ENCODE results near the gene NOS1AP.

NOS1AP gene

GRCh38 chr1:162360237-162360873 is 290.9 kb downstream of the NOS1AP start:
- peaks cover 7 to 23% of the 10 kb centered on the region in 2 donors for H3K4me1 ChIP-seq (ENCODE audit: control insufficient read depth in 2 of 2, insufficient read depth in 2 of 2, low read length in 2 of 2)
- H3K27me3 ChIP-seq (ENCODE audit: control insufficient read depth in 2 of 2, insufficient read depth in 2 of 2, low read length in 2 of 2), result no peaks in the 10 kb centered on the region
- peak overlapping the region; percentile 62 to 68 for H3K27ac ChIP-seq (ENCODE audit: low read depth in 2 of 2, low read length in 2 of 2)
- H3K4me3 ChIP-seq (ENCODE audit: low read length in 2 of 2), result no peak overlapping the region
- H3K9me3 ChIP-seq (ENCODE audit: control insufficient read depth in 2 of 2, low read length in 2 of 2), result no peaks in the 10 kb centered on the region
- peaks cover 0 to 3% of the 10 kb centered on the region in 2 donors for H3K36me3 ChIP-seq (ENCODE audit: control insufficient read depth in 2 of 2, insufficient read depth in 2 of 2, low read length in 2 of 2)
- peak overlapping the region; percentile 10 to 39 for H3K9ac ChIP-seq (ENCODE audit: low read depth in 1 of 2, low read length in 2 of 2)

- no peak overlapping the region for H3K4me3 ChIP-seq (ENCODE audit: low read length in 2 of 2)
- peaks cover 7 to 23% of the 10 kb centered on the region in 2 donors for H3K4me1 ChIP-seq (ENCODE audit: control insufficient read depth in 2 of 2, insufficient read depth in 2 of 2, low read length in 2 of 2)
- H3K9me3 ChIP-seq (ENCODE audit: control insufficient read depth in 2 of 2, low read length in 2 of 2), result no peaks in the 10 kb centered on the region
- no peaks in the 10 kb centered on the region for H3K36me3 ChIP-seq (ENCODE audit: control insufficient read depth in 2 of 2, insufficient read depth in 2 of 2, low read length in 2 of 2)
- no peaks in the 10 kb centered on the region for H3K27me3 ChIP-seq (ENCODE audit: control insufficient read depth in 2 of 2, insufficient read depth in 2 of 2, low read length in 2 of 2)
- H3K27ac ChIP-seq (ENCODE audit: low read depth in 2 of 2, low read length in 2 of 2), result peak overlapping the region; percentile 13 to 68
- peak overlapping the region in 1 of 2 donors; percentile 39 for H3K9ac ChIP-seq (ENCODE audit: low read depth in 1 of 2, low read length in 2 of 2)
Measured at GRCh38 chr1:162360874-162361260, 291.4 kb downstream of the NOS1AP start.

DNA sequence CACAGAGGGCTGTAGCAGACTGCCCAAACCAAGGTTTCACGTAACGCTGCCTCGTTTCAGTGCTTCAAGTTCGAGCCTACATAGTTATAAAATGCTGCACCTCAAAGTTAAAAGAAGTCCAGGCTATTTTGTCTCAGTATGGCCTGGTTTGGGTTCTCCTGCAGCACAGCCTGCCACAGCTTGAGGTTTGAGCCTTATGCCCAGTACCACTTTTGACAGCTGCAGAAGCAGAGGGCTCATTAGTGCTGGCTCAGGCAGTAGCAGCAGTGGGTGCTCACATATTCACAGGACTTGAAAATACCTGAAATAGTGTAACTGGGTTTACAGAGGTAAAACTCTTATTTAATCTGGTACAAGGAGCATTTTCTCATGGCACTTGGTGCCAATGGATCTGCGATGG is 291.9 kb downstream of the NOS1AP start:
- Histone ChIP-seq H3K4me1 (ENCODE audit: control insufficient read depth in 2 of 2, insufficient read depth in 2 of 2, low read length in 2 of 2) (peaks cover 7 to 23% of the 10 kb centered on the region in 2 donors), H3K4me3 (ENCODE audit: low read length in 2 of 2) (no peak overlapping the region), H3K36me3 (ENCODE audit: control insufficient read depth in 2 of 2, insufficient read depth in 2 of 2, low read length in 2 of 2) (no peaks in the 10 kb centered on the region), H3K27me3 (ENCODE audit: control insufficient read depth in 2 of 2, insufficient read depth in 2 of 2, low read length in 2 of 2) (no peaks in the 10 kb centered on the region), H3K9ac (ENCODE audit: low read depth in 1 of 2, low read length in 2 of 2) (no peak overlapping the region), H3K9me3 (ENCODE audit: control insufficient read depth in 2 of 2, low read length in 2 of 2) (no peaks in the 10 kb centered on the region), H3K27ac (ENCODE audit: low read depth in 2 of 2, low read length in 2 of 2) (peak overlapping the region in 1 of 2 donors; percentile 43)

DNA sequence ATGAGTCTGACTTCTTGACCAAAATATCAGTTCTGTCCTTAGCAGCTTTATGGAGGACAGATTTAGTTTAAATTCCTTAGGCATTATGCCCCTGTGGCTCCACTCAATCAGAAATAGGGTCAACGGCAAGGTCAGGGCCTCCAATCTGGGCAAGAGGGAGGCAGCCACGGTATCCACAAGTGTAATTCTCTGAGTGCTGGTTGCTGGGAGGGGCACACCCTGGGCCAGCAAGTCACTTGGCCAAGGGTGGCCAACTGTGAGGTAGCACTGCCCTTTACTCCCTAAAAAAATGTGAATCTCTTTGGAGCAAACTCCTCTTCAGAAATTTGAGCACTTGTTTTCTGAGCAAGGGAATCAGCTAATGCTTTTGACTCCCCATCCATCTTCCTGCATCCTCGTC is 294.3 kb downstream of the NOS1AP start:
- no peak overlapping the region for H3K4me3 ChIP-seq (ENCODE audit: low read length in 2 of 2)
- no peaks in the 10 kb centered on the region for H3K36me3 ChIP-seq (ENCODE audit: control insufficient read depth in 2 of 2, insufficient read depth in 2 of 2, low read length in 2 of 2)
- no peaks in the 10 kb centered on the region for H3K27me3 ChIP-seq (ENCODE audit: control insufficient read depth in 2 of 2, insufficient read depth in 2 of 2, low read length in 2 of 2)
- H3K27ac ChIP-seq (ENCODE audit: low read depth in 2 of 2, low read length in 2 of 2), result no peak overlapping the region
- H3K9me3 ChIP-seq (ENCODE audit: control insufficient read depth in 2 of 2, low read length in 2 of 2), result no peaks in the 10 kb centered on the region
- H3K9ac ChIP-seq (ENCODE audit: low read depth in 1 of 2, low read length in 2 of 2), result no peak overlapping the region
- H3K4me1 ChIP-seq (ENCODE audit: control insufficient read depth in 2 of 2, insufficient read depth in 2 of 2, low read length in 2 of 2), result peaks cover 22 to 29% of the 10 kb centered on the region in 2 donors

DNA sequence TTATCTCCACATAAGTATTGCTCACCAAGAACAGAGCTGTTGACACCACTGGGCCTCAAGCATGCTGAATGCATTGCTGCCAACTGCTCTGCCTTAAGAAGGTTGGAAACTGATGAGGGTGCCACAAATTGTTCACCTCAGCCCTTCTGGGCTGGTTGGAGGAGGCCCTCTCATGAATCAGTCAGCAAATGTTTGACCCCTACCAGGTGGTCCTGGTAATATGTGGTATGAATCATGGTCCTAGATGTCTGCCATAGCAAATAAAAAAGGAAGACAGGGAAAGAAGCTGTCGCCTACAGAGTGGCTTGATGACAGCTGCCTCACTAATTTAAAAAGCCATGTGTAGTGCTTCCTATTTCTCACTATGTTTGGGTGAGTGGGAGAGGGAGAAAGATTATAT is 295.0 kb downstream of the NOS1AP start:
- H3K27ac ChIP-seq (ENCODE audit: low read depth in 2 of 2, low read length in 2 of 2), result no peak overlapping the region
- H3K4me1 ChIP-seq (ENCODE audit: control insufficient read depth in 2 of 2, insufficient read depth in 2 of 2, low read length in 2 of 2), result peaks cover 29 to 32% of the 10 kb centered on the region in 2 donors
- no peaks in the 10 kb centered on the region for H3K36me3 ChIP-seq (ENCODE audit: control insufficient read depth in 2 of 2, insufficient read depth in 2 of 2, low read length in 2 of 2)
- no peaks in the 10 kb centered on the region for H3K9me3 ChIP-seq (ENCODE audit: control insufficient read depth in 2 of 2, low read length in 2 of 2)
- H3K27me3 ChIP-seq (ENCODE audit: control insufficient read depth in 2 of 2, insufficient read depth in 2 of 2, low read length in 2 of 2), result no peaks in the 10 kb centered on the region
- no peak overlapping the region for H3K9ac ChIP-seq (ENCODE audit: low read depth in 1 of 2, low read length in 2 of 2)
- H3K4me3 ChIP-seq (ENCODE audit: low read length in 2 of 2), result no peak overlapping the region

DNA sequence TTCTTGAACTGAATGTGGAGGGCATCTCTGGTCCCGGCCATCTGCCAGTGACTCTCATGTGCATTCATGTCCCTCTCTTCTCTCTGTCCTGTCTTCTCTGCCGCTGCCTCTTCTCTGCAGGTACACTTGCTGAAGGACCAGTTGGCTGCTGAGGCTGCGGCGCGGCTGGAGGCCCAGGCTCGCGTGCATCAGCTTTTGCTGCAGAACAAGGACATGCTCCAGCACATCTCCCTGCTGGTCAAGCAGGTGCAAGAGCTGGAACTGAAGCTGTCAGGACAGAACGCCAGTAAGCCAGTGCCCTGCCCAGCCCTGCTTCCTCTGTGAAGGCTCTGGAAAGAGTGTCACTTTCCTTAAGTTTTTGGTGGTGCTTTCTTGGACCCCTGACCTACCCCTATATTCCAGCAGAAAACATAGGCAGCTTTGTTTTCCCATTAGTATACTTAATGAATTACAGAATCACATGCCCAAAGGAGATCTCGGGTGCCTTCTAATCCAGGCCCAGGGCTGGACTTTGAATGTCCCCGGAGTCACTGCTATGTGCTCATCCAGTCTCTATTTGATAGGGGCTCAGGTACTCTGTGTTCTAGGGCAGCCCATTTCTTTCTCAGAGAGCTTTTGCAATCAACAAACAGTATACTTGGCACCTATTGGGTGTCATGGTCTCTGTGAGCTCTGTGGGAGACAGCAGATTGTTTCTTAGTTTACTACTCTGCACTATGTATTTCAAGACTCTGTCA is 296.0 kb downstream of the NOS1AP start:
- H3K4me1 ChIP-seq (ENCODE audit: control insufficient read depth in 2 of 2, insufficient read depth in 2 of 2, low read length in 2 of 2), result peaks cover 30 to 35% of the 10 kb centered on the region in 2 donors
- H3K9ac ChIP-seq (ENCODE audit: low read depth in 1 of 2, low read length in 2 of 2), result no peak overlapping the region
- no peaks in the 10 kb centered on the region for H3K9me3 ChIP-seq (ENCODE audit: control insufficient read depth in 2 of 2, low read length in 2 of 2)
- no peak overlapping the region for H3K4me3 ChIP-seq (ENCODE audit: low read length in 2 of 2)
- H3K27ac ChIP-seq (ENCODE audit: low read depth in 2 of 2, low read length in 2 of 2), result no peak overlapping the region
- H3K27me3 ChIP-seq (ENCODE audit: control insufficient read depth in 2 of 2, insufficient read depth in 2 of 2, low read length in 2 of 2), result no peaks in the 10 kb centered on the region
- H3K36me3 ChIP-seq (ENCODE audit: control insufficient read depth in 2 of 2, insufficient read depth in 2 of 2, low read length in 2 of 2), result no peaks in the 10 kb centered on the region

GRCh38 chr1:162366149-162366548 is 296.7 kb downstream of the NOS1AP start:
- no peak overlapping the region for H3K4me3 ChIP-seq (ENCODE audit: low read length in 2 of 2)
- no peaks in the 10 kb centered on the region for H3K9me3 ChIP-seq (ENCODE audit: control insufficient read depth in 2 of 2, low read length in 2 of 2)
- no peak overlapping the region for H3K27ac ChIP-seq (ENCODE audit: low read depth in 2 of 2, low read length in 2 of 2)
- no peak overlapping the region for H3K9ac ChIP-seq (ENCODE audit: low read depth in 1 of 2, low read length in 2 of 2)
- H3K4me1 ChIP-seq (ENCODE audit: control insufficient read depth in 2 of 2, insufficient read depth in 2 of 2, low read length in 2 of 2), result peaks cover 34 to 35% of the 10 kb centered on the region in 2 donors
- H3K36me3 ChIP-seq (ENCODE audit: control insufficient read depth in 2 of 2, insufficient read depth in 2 of 2, low read length in 2 of 2), result no peaks in the 10 kb centered on the region
- H3K27me3 ChIP-seq (ENCODE audit: control insufficient read depth in 2 of 2, insufficient read depth in 2 of 2, low read length in 2 of 2), result no peaks in the 10 kb centered on the region

DNA sequence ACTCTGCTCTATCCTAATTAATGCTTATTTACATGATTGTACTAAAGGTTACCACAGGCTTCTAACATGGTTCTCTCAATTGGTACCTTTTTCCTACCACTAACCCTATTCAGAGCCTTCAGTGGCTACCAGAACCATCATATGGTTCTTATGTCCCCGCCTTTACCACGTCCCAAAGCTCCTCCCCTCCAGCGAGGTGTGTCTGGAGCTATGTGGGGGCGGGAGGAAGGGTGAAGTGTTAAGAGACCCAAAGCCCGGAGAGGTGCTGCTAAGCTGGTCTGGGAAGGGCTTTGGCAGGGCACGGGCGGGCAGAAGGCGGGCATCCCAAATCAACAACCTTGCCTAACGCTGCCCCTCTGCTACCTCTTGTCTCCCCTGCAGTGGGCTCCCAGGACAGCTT is 297.2 kb downstream of the NOS1AP start:
- Histone ChIP-seq H3K4me3 (ENCODE audit: low read length in 2 of 2) (peak overlapping the region in 1 of 2 donors; percentile 12), H3K27me3 (ENCODE audit: control insufficient read depth in 2 of 2, insufficient read depth in 2 of 2, low read length in 2 of 2) (no peaks in the 10 kb centered on the region), H3K4me1 (ENCODE audit: control insufficient read depth in 2 of 2, insufficient read depth in 2 of 2, low read length in 2 of 2) (peaks cover 38% of the 10 kb centered on the region in 2 donors), H3K9me3 (ENCODE audit: control insufficient read depth in 2 of 2, low read length in 2 of 2) (no peaks in the 10 kb centered on the region), H3K27ac (ENCODE audit: low read depth in 2 of 2, low read length in 2 of 2) (no peak overlapping the region), H3K36me3 (ENCODE audit: control insufficient read depth in 2 of 2, insufficient read depth in 2 of 2, low read length in 2 of 2) (no peaks in the 10 kb centered on the region), H3K9ac (ENCODE audit: low read depth in 1 of 2, low read length in 2 of 2) (no peak overlapping the region)

GRCh38 chr1:162367073-162367472 is 297.6 kb downstream of the NOS1AP start:
- Histone ChIP-seq H3K9me3 (ENCODE audit: control insufficient read depth in 2 of 2, low read length in 2 of 2) (no peaks in the 10 kb centered on the region), H3K4me1 (ENCODE audit: control insufficient read depth in 2 of 2, insufficient read depth in 2 of 2, low read length in 2 of 2) (peaks cover 42% of the 10 kb centered on the region in 2 donors), H3K9ac (ENCODE audit: low read depth in 1 of 2, low read length in 2 of 2) (no peak overlapping the region), H3K36me3 (ENCODE audit: control insufficient read depth in 2 of 2, insufficient read depth in 2 of 2, low read length in 2 of 2) (no peaks in the 10 kb centered on the region), H3K27ac (ENCODE audit: low read depth in 2 of 2, low read length in 2 of 2) (peak overlapping the region in 1 of 2 donors; percentile 85), H3K4me3 (ENCODE audit: low read length in 2 of 2) (peak overlapping the region in 1 of 2 donors; percentile 12), H3K27me3 (ENCODE audit: control insufficient read depth in 2 of 2, insufficient read depth in 2 of 2, low read length in 2 of 2) (no peaks in the 10 kb centered on the region)

- Histone ChIP-seq H3K4me3 (ENCODE audit: low read length in 2 of 2) (no peak overlapping the region), H3K36me3 (ENCODE audit: control insufficient read depth in 2 of 2, insufficient read depth in 2 of 2, low read length in 2 of 2) (no peaks in the 10 kb centered on the region), H3K9ac (ENCODE audit: low read depth in 1 of 2, low read length in 2 of 2) (peak overlapping the region in 1 of 2 donors; percentile 17), H3K27ac (ENCODE audit: low read depth in 2 of 2, low read length in 2 of 2) (peak overlapping the region; percentile 67 to 85), H3K9me3 (ENCODE audit: control insufficient read depth in 2 of 2, low read length in 2 of 2) (no peaks in the 10 kb centered on the region), H3K27me3 (ENCODE audit: control insufficient read depth in 2 of 2, insufficient read depth in 2 of 2, low read length in 2 of 2) (no peaks in the 10 kb centered on the region), H3K4me1 (ENCODE audit: control insufficient read depth in 2 of 2, insufficient read depth in 2 of 2, low read length in 2 of 2) (peaks cover 49% of the 10 kb centered on the region in 2 donors)
Measured at GRCh38 chr1:162367772-162368171, 298.3 kb downstream of the NOS1AP start.
